Liver (tissue), 9 donors: ENCODE measurements around the gene WRNIP1. TPM values are rescaled to one million over a fixed set of nuclear protein-coding genes. Genes with fewer than 3 reads are reported as not detected.

Experiments used
- DNase-seq: peaks from one replicate; pipeline ENCODE4 v3.0.0-alpha.2; 2017; ENCODE audit warnings: low spot score
- H3K27ac ChIP-seq, 2 donors: one replicate each; pipeline ENCODE4 v1.7.0; 2013; ENCODE audit warnings: inconsistent platforms in 2 of 2, low read length in 2 of 2, control low read depth in 1 of 2, low read depth in 1 of 2, mild to moderate bottlenecking in 1 of 2
- H3K27me3 ChIP-seq, 4 donors: one replicate each; pipeline versions ENCODE4 v1.6.1 to v1.7.0; 2013; ENCODE audit warnings: low read length in 3 of 4, inconsistent platforms in 1 of 4, mild to moderate bottlenecking in 1 of 4, moderate library complexity in 1 of 4; ENCODE audit not compliant: control insufficient read depth in 4 of 4, insufficient read depth in 4 of 4
- H3K36me3 ChIP-seq, 4 donors: one replicate each; pipeline versions ENCODE4 v1.6.1 to v1.7.0; 2013; ENCODE audit warnings: low read length in 3 of 4, mild to moderate bottlenecking in 3 of 4, low read depth in 1 of 4, moderate library complexity in 1 of 4; ENCODE audit not compliant: control insufficient read depth in 4 of 4, insufficient read depth in 3 of 4
- H3K4me1 ChIP-seq, 4 donors: one replicate each; pipeline versions ENCODE4 v1.6.1 to v1.7.0; 2013; ENCODE audit warnings: low read length in 3 of 4, mild to moderate bottlenecking in 3 of 4, moderate library complexity in 1 of 4; ENCODE audit not compliant: control insufficient read depth in 4 of 4, insufficient read depth in 4 of 4
- H3K4me3 ChIP-seq, 3 donors: one replicate each; pipeline versions ENCODE4 v1.6.1 to v1.7.0; 2013; ENCODE audit warnings: low read length in 3 of 3, control low read depth in 1 of 3, low read depth in 1 of 3, mild to moderate bottlenecking in 1 of 3
- H3K9ac ChIP-seq, 2 donors: one replicate each; pipeline ENCODE4 v1.7.0; 2013; ENCODE audit warnings: low read length in 2 of 2, mild to moderate bottlenecking in 2 of 2, moderate library complexity in 2 of 2, control low read depth in 1 of 2, low read depth in 1 of 2
- H3K9me3 ChIP-seq, 4 donors: one replicate each; pipeline versions ENCODE4 v1.6.1 to v1.7.0; 2013; ENCODE audit warnings: low read length in 3 of 4; ENCODE audit not compliant: control insufficient read depth in 4 of 4
- ATF3 ChIP-seq: IDR thresholded peaks from 2 replicates; pipeline ENCODE4 v1.6.1; 2016; ENCODE audit warnings: antibody characterized with exemption
- FOXA1 ChIP-seq: IDR thresholded peaks from 2 replicates; pipeline ENCODE4 v1.6.1; 2016; ENCODE audit warnings: antibody characterized with exemption
- GABPA ChIP-seq, 2 donors: IDR thresholded peaks in 1 of 2; conservative IDR thresholded peaks in 1 of 2; 2 replicates each; pipeline ENCODE4 v1.6.1; 2016; ENCODE audit warnings: antibody characterized with exemption in 2 of 2, mild to moderate bottlenecking in 1 of 2, moderate library complexity in 1 of 2
- HNF4G ChIP-seq: IDR thresholded peaks from 2 replicates; pipeline ENCODE4 v1.6.1; 2016; ENCODE audit warnings: antibody characterized with exemption
- JUND ChIP-seq, 2 donors: IDR thresholded peaks; 2 replicates each; pipeline ENCODE4 v1.6.1; 2016; ENCODE audit warnings: antibody characterized with exemption in 2 of 2
- REST ChIP-seq: IDR thresholded peaks from 2 replicates; pipeline ENCODE4 v1.6.1; 2016; ENCODE audit warnings: antibody characterized with exemption, mild to moderate bottlenecking
- TAF1 ChIP-seq: conservative IDR thresholded peaks from 2 replicates; pipeline ENCODE4 v1.6.1; 2016; ENCODE audit warnings: antibody characterized with exemption, mild to moderate bottlenecking
- YY1 ChIP-seq: IDR thresholded peaks from 2 replicates; pipeline ENCODE4 v1.6.1; 2016; ENCODE audit warnings: antibody characterized with exemption, mild to moderate bottlenecking
- ZBTB33 ChIP-seq: IDR thresholded peaks from 2 replicates; pipeline ENCODE4 v1.6.1; 2016; ENCODE audit warnings: antibody characterized with exemption
- WGBS: extraction: QIAGEN DNeasy Blood & Tissue Kit; methylation state at CpG from one replicate; pipeline ENCODE4 v1.1.7; 2013; 5-methylcytosine and 5-hydroxymethylcytosine counted together
- polyA plus RNA-seq, 2 donors: library from polyadenylated mRNA; stranded (reverse) in 1 of 2; unstranded in 1 of 2; fragments of 200-250 nt in 1 of 2; fragments of >200 nt in 1 of 2; fragmentation: Nextera tagmentation in 1 of 2; extraction: Ambion mirVana in 1 of 2; gene quantifications; one replicate each; pipeline versions ENCODE4 v1.2.1 to v1.2.3, GENCODE V29; 2013 to 2015
- total RNA-seq, 2 donors: library from RNA; depleted of rRNA; stranded (reverse); fragments of >200 nt; gene quantifications; one replicate each; pipeline ENCODE4 v1.2.3, GENCODE V29; 2014
- donor health status: healthy.
- donor health status: healthy.
- donor health status: healthy.
- donor health status: healthy.
- donor health status: healthy.

The WRNIP1 gene
- total and polyA plus RNA-seq, 4 donors = 10.0 to 32.7 (median 23.9) TPM

GRCh38 chr6:2823104-2823850 lies 58.1 kb downstream of the WRNIP1 start:
- H3K27ac ChIP-seq = no peak overlapping the region
- WGBS = 88% methylated on average over 7 of the region's 7 CpGs

GRCh38 chr6:2826131-2826530 lies 60.9 kb downstream of the WRNIP1 start:
- no peak for DNase-seq
- WGBS = 87% methylated on average over 2 of the region's 2 CpGs
- Histone ChIP-seq H3K36me3 (no peaks in the 10 kb centered on the region), H3K27ac (no peak overlapping the region), H3K4me1 (no peaks in the 10 kb centered on the region), H3K9ac (no peak overlapping the region), H3K27me3 (no peaks in the 10 kb centered on the region), H3K4me3 (no peak overlapping the region), H3K9me3 (no peaks in the 10 kb centered on the region)
- TF ChIP-seq FOXA1 (no peak), JUND (IDR thresholded peaks at IDR 0.05) (no peak), TAF1 (no peak), YY1 (no peak), ZBTB33 (no peak), GABPA (IDR thresholded peaks at IDR 0.05 in 1 of 2, conservative IDR thresholded peaks at IDR 0.05 in 1 of 2) (no peak)

More at GRCh38 chr6:2823104-2823850, 58.1 kb downstream of the WRNIP1 start:
- Histone ChIP-seq H3K36me3 (no peaks in the 10 kb centered on the region), H3K4me1 (no peaks in the 10 kb centered on the region), H3K4me3 (no peak overlapping the region), H3K27me3 (no peaks in the 10 kb centered on the region), H3K9ac (no peak overlapping the region), H3K9me3 (no peaks in the 10 kb centered on the region)
- no peak for TF ChIP-seq TAF1
- no peak for TF ChIP-seq REST
- TF ChIP-seq ATF3 = no peak
- TF ChIP-seq FOXA1 = no peak
- no peak for TF ChIP-seq HNF4G
- no peak for DNase-seq

GRCh38 chr6:2827142-2827541 lies 61.9 kb downstream of the WRNIP1 start:
- no peak for TF ChIP-seq FOXA1
- TF ChIP-seq REST = no peak
- Histone ChIP-seq H3K27ac (no peak overlapping the region), H3K9me3 (no peaks in the 10 kb centered on the region), H3K9ac (no peak overlapping the region), H3K4me3 (no peak overlapping the region), H3K4me1 (no peaks in the 10 kb centered on the region), H3K36me3 (peaks cover 0 to 3% (median 2%) of the 10 kb centered on the region in 4 donors), H3K27me3 (no peaks in the 10 kb centered on the region)
- DNase-seq = no peak
- WGBS = 96% methylated on average over 6 of the region's 6 CpGs
